MM.1S (cell line): ENCODE data around the gene PRCC.

Experiments used
- EZH2 ChIP-seq: fragments of 300-600 bp; sonication (generic); optimal IDR thresholded peaks from 2 replicates; pipeline ENCODE3; 2017; ENCODE audit warnings: low read depth, mild to moderate bottlenecking, antibody characterized with exemption, low read length, mixed read lengths
- TF ChIP-seq, protein P1 (sequence below): fragments of 300-600 bp; sonication (generic); IDR thresholded peaks from 2 replicates; pipeline ENCODE4 v1.5.1; 2016; ENCODE audit warnings: antibody characterized with exemption, low read length, mixed read lengths

DNA sequence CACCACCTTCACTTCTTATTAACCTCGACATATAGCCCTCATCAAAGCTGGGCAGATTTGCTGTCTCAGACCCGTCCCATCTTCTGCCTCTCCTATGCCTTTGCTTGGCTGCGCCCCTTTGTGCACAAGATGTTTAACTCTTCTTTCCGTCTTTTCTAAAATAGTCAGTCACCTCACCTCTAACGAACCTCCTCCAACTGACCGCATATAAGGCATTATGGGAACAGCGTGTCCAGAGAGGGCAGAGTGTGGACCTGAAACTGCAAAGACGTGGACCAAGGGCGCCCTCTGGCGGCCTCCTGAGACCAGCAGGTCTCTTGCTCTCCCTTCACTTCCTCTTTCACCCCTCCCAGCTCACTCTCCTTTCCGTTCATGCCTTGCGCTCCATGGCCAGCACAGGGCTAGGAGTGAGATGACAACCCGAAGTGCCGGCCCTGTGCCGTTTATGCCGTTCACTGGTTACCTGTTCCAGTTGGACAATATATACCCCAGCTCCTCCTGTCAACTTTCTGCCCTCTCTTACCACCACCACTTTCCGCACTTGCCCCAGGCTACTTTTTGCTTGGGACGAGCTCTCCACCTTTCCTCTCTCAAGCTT, 41.6 kb upstream of the PRCC start:
- TF ChIP-seq, protein P1, sequence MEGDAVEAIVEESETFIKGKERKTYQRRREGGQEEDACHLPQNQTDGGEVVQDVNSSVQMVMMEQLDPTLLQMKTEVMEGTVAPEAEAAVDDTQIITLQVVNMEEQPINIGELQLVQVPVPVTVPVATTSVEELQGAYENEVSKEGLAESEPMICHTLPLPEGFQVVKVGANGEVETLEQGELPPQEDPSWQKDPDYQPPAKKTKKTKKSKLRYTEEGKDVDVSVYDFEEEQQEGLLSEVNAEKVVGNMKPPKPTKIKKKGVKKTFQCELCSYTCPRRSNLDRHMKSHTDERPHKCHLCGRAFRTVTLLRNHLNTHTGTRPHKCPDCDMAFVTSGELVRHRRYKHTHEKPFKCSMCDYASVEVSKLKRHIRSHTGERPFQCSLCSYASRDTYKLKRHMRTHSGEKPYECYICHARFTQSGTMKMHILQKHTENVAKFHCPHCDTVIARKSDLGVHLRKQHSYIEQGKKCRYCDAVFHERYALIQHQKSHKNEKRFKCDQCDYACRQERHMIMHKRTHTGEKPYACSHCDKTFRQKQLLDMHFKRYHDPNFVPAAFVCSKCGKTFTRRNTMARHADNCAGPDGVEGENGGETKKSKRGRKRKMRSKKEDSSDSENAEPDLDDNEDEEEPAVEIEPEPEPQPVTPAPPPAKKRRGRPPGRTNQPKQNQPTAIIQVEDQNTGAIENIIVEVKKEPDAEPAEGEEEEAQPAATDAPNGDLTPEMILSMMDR, result peak; percentile 99
- no peak for TF ChIP-seq EZH2
